GM18498 (cell line): Measurements from ENCODE around the gene PRDM16.

Experiments used
- ATAC-seq: cut with Tn5 transposase; IDR thresholded peaks from one replicate; pipeline ENCODE4 v1.9.1; 2021; ENCODE audit warnings: mild to moderate bottlenecking, moderate library complexity; ENCODE audit not compliant: unreplicated experiment

The PRDM16 gene

GRCh38 chr1:3433596-3434320, 364.8 kb downstream of the PRDM16 start:
- ATAC-seq, result no peak

- no peak for ATAC-seq
Measured at GRCh38 chr1:3434406-3435110, 365.6 kb downstream of the PRDM16 start.

- ATAC-seq, result no peak
Measured at GRCh38 chr1:3435666-3436065, 366.7 kb downstream of the PRDM16 start.

DNA sequence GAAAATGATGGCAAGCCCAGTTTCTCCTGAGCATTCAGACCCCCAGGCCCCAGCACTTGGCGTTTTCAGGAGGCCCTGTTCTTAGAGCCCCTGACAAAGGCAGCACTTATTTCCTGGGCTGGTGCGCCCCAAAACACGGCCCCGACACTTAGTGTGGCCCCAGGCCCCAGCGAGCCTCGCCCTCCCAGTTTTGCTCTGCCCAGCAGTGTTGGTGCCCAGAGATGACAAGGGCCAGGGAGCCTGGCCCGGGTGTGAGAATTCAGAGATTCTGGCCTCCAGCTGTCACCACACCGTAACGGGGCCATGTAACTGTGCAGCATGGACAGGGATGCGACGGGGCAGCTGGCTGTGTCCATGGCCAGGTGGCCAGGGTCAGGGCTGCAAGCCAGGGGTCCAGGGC, 367.4 kb downstream of the PRDM16 start:
- ATAC-seq, result no peak

GRCh38 chr1:3436901-3437300, 367.9 kb downstream of the PRDM16 start:
- ATAC-seq, result no peak

GRCh38 chr1:3438661-3439180, 369.7 kb downstream of the PRDM16 start:
- no peak for ATAC-seq

DNA sequence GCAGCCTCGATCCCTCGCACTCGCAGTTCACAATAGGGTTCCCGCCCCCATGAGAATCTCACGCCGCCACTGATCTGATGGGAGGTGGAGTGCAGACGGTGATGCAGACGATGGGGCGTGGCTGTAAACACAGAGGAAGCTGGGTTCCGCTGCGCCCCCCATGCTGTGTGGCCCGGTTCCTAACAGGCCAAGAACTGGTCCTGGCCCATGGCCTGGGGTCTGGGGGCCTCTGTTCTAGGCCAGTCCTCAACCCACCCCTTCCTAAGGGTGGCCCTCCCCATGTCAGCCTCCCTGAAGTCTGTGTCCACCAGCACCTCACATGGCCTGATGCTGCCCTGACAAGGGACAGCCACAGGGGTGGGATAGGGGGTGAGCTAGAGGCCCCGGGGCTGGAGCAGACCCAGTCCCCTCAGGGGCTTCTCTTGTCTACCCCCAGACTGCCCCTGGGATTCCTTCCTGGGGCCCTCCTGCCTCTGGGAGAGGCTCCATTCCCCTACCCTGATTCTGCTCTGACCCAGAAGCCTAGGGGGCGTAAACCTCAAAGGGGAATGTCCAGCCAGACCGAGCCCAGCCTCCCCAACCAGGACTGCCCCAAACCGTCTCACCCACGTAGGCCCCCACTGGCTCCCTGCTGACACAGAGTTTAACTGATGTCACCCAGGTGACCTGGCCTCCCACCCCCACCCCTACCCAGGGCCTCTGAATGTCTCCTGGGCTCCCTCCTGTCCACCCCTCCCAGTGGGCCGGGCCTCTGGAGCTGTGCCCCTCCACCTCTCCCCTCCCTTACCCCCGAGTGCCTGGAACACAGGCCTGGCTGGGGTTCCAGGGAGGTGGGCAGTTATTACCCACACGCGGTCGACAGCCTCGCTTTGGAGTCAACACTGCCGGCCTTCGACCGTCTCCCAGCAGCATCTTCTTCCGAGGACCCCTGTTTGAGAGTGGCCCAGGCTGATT, 370.6 kb downstream of the PRDM16 start:
- no peak for ATAC-seq

GRCh38 chr1:3440300-3440681, 371.3 kb downstream of the PRDM16 start:
- no peak for ATAC-seq

DNA sequence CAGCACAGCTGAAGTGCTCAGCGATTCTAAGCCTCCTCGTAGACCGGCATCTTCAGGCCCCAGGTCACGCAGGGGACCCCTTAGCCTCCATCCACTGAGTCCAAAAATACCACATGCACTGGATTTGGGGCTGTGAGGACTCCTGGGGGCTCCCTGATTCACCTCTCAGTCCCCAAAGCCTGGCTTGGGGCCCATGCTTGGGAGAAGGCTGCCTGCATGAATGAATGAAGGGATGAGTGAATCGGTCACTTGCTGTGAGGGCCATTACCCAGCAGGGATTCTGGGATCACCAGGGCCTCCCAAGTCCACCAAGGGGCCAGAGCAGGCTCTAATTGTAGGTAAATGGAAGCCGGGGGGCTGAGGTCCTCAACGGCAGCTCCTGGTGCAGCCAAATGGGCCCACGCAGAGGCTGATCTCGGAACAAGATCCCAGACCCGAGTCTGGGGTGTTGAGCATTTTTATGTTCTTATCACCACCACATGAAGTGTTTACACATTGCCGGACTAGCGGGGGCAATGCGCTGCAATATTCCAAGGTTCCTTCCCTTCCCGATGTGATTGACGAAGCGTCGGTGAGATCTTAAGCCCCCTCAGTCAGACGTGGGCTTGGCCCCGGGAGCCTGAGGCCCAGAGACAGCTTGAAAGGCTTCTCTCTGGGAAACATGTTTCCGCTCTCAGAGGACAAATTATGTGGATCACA, 371.9 kb downstream of the PRDM16 start:
- ATAC-seq, result no peak

DNA sequence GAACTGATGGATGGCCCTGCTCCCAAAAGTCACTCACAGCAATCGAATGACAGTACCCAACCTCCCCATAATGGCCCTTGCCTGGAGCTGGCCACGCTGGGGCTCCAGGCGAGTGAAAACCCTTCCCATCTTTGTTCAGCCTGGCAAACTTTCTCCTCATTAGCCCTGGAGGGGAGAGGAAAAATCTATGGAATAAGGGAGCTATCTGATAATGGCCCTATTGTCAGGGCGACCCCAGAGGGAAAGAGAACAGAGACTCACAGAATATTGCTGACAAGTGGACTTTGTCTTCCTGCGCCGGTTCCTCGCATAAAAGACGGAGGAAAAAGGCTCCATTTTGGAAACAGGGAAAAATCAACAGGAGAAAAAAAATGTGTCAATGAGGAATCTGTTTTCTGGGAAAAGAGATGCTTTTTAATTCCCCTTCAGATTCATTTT, 372.4 kb downstream of the PRDM16 start:
- no peak for ATAC-seq

- no peak for ATAC-seq
Measured at GRCh38 chr1:3441880-3442279, 372.9 kb downstream of the PRDM16 start.

DNA sequence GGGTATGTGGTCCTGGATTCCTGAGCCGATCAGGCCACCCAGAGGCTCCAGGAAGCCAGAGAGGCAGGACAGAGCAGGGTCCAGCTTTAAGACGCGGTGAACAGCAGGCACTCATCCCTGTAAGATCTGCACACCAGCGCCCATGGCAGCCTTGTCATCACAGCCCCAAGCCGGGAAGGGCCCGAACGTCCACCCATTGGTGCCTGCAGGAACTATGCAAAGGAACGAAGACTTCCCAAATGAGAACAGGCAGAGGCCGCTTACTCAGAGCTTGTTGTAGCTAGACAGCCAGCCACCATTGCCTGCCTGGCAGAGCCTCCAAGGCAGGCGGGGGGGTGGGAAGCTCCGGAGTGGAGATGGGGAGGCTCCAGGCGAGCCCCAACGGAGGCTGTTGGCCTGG, 373.3 kb downstream of the PRDM16 start:
- ATAC-seq, result no peak

DNA sequence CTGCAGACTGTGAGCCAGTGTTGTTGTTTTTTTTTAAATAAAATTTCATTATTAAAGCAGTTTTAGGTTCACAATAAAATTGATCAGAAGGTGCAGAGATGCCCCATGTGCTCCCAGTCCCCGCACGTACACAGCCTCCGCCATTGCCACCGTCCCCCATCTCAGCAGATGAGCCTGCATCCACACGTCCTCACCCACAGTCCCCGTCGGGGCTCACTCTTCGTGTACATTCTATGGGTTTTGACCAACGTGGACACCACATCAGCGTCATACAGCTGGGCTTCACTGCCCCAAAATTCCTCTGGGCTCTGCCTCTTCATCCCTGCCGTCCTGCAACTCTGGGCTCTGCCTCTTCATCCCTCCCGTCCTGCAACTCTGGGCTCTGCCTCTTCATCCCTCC, 373.9 kb downstream of the PRDM16 start:
- no peak for ATAC-seq

DNA sequence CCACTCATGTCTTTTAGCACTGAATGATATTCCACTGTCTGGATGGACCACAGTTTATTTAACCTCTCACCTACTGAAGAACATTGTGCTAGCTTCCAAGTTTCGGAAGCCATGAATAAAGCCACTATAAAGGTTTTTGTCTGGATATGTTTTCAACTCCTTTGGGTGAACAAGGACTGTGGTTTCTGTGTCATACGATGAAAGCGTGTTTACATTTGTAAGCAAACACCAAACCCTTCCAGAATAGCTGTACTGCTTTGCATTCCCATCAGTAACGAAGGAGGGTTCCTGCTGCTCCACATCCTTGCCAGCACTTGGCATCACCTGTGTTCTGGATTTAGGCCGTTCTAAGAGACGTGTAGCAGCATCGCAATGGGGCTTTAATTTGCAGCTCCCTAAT, 374.8 kb downstream of the PRDM16 start:
- no peak for ATAC-seq

DNA sequence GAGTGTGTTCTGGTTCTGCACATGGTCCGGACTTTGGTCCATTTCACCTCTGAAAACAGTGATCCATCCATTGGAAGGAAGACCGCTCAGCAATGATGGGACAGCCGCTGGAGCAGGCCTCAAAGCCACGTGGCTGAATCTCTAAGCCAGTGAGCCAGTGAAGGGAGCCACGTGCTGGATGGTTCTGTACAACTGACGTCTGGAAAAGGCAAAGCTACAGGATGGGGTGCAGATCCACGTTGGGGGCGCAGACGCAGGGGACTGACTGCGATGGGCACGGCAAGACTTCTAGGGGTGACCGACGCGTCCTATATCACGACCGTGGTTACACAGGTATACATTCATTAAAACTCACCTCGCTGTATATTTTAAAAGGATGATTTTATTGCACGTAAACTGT, 375.3 kb downstream of the PRDM16 start:
- ATAC-seq, result no peak

- no peak for ATAC-seq
Measured at GRCh38 chr1:3444736-3445135, 375.7 kb downstream of the PRDM16 start.

- ATAC-seq, result no peak
Measured at GRCh38 chr1:3450202-3450863, 381.3 kb downstream of the PRDM16 start.

GRCh38 chr1:3450983-3451382, 382.0 kb downstream of the PRDM16 start:
- no peak for ATAC-seq

GRCh38 chr1:3451994-3452865, 383.2 kb downstream of the PRDM16 start:
- ATAC-seq, result no peak
